NAMALWA (cell line): Measurements from ENCODE around the gene IQCN.

Source experiments
- DNase-seq: peaks from one replicate; pipeline ENCODE4 v3.0.0-alpha.2; 2015; ENCODE audit warnings: low spot score

Gene IQCN

DNA sequence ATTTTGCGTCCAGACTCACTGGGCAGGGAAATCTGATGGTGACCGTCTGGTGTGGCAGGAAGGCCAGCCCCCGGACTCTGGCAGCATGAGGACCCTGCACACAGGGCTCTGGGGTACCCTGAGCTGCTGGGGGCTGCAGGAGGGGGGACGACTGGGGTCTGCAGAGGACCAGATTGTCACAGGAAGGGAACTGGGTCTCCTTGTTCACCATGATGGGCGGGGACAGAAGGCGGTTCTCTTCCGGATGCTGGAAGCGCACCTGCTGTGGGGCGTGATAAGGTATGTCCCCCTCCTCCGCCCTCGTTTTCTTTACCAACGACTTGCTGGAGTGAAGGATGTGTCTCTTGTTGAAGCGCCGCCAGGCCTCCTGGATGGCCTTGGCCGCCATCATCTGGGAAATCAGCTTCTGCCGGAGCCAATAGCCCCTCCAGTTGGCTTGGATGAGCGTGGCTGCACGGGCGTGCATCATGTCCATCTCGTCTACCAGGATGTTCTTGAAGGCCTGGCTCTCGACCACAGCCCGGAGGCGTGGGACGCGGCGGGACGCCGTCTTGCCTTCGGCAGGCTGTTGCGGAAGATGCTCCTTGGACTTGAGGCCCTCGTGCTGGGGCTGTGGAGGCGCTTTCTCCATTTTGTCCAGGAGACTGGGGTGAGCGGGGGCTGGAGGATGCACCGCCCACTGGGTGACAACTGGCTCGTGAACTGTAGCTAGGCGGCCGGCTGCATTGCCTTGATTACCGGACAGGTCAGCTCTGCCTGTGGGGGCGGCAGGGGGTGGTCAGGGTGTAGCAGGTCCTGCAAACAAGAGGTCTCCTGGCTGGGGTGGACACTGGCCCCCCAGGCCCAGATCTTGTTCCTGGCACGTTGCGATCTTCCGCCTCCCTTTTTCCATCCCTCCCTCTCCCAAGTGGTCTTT is 7.2 kb downstream of the IQCN start:
- DNase-seq: no peak

DNA sequence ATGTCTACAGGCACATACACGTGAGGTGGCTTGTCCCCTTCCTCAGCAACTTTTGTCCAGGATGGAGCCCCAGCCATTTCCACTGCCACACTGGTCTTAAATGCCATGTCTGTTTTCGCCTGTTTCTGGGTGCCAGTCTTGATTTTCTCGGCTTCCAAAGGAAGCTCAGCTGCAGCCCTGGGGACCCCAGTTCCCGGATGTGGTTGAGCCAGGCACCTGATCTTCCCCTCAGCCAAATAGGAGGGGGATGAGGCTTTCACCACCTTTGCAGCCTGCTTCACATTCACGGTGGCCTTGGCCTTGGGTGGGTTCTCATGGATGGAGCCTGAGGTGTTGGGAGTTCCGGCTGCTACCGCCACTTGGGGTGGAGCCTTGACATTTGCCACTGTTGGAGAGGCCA is 8.7 kb downstream of the IQCN start:
- no peak for DNase-seq

DNA sequence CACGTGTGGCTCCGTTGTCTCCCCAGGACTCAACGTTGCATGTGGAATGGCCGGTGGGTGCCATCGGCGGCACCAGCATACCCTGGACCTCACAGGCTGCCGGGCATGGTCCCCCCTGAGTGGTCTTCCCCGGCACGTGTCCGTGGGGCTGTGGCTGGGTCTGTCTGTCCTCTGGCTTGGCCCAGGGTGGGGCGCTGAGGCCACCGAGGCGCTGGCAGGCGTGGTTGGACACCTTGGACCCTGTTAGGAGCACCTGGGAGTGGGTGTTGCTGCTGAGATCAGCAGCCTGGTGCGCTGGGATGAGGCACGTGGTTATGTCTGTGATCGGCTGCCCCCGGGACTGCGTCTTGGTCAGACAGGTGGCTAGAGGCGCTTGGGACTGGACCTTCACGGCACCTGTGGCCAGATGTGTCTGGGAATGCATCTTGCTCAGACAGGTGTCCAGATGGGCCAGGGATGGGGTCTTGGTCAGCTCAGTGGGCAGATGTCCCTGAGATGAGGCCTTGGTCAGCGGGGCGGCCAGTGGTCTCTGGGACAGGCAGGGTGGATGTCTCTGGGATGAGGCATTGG is 9.2 kb downstream of the IQCN start:
- no peak for DNase-seq

DNA sequence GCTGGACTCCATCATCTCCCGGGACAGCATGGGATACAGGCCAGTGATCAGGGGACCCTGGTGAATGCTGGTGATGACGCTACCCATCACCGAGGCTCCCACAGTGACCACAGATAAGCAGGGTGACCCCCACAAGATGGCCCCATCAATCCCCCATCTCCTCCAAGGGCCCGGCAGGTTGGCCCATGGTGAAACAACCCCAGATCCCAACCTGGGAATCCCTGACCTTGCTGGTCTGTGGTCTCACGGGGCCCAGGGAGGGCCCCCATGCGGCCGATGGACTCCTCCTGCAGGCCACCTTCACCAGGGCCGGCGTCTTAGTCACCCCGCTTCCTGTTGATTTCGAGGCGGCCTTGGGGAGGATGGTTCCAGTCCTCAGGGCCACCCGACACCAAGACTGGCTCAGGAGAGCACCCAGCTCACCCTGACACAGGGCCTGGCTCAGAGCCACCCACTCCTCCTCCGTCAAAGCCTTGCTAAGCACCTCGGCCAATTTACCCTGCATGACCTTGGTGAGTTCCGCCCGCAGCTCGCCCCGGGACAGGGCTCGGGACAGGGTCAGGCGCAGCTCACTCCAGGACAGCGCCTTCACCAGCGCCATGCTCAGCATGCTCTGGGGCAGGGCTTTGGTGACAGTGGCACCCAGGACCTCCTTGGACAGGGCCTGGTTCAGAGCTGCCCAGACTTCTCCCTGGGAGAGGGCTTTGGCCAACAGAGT is 10.0 kb downstream of the IQCN start:
- no peak for DNase-seq

DNA sequence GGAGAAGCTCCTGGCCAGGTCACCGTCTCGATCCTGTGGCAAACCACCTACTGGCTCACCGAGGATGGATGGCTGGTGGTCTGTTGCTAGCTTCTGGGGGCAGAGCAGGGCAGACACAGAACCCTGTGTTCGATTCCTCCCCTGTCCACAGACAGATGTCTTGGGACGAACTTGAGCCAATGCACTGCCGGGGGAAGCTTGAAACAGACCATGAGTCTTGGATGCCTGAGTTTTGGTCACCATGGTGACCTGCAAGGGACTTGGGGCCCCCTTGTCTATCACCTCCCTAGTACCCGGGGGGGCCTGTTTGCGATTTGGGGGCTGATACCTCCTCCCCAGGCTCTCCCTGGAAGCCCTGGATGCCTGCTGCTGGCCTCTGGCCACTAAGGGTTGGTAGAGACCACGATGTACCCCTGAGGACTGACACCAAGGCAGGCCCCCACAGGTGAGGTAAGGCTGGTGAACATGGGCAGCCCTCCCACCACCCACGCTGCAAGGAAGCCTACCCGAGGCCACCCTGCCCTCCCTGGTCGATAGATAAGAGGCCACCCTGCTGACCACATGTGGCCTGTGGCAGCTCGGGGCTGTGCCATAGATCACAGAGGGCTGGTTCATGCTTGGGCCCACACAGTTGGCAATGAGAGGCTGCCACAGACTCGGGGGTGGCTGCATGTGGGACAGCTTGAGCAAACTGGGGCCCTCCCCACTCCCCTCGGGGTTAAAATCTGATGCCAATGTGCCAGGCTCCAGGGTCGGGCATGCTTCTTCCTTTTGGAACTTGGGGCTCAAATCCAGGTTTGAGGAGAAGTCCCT is 10.7 kb downstream of the IQCN start:
- DNase-seq: no peak

DNA sequence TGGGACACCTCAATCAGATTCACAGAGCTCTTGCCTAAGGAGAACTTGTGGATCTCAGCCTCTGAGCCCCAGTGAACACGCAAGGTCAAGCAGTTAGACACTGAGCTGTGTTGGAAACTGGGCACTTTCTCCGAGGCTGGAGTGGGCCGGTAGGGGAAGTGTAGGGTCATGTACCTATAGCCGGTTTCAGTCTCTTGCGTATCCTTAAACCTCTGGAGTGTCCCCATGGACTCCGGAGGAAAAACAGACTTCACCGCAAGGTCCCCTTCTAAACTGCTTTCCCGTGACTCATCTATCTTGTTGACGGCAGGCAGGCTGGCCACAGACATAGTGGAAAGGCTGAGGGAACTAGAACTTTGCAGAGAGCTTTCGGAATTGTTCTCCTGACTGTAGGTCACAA is 11.3 kb downstream of the IQCN start:
- DNase-seq: no peak

DNA sequence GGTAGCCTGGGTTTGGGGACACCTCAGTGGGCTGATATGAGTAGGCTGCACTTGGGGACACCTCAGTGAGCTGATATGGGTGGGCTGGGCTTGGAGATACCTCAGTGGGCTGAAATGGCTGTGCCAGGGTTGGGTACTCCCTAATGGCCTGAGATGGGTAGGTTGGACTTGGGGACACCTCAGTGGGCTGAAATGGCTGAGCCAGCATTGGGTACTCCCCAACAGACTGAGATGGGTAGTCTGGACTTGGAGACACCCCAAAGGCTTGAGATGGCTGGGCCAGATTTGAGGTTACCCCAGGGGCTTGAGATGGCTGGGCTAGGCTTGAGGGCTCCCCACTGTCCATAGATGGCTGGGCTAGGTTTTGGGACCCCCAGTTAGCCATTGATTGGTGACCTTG is 12.1 kb downstream of the IQCN start:
- DNase-seq: no peak

DNA sequence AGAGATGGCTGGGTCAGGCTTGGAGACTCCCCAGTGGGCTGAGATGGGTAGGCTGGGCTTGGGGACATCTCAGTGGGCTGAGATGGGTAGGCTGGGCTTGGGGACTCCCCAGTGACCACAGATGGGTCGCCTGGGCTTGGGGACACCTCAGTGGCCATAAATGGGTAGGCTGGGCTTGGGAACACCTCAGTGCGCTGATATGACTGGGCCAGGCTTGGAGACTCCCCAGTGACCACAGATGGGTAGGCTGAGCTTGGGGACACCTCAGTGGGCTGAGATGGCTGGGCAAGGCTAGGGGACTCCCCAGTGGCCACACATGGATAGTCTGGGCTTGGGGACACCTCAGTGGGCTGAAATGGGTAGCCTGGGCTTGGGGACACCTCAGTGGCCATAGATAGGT is 12.8 kb downstream of the IQCN start:
- DNase-seq: no peak

DNA sequence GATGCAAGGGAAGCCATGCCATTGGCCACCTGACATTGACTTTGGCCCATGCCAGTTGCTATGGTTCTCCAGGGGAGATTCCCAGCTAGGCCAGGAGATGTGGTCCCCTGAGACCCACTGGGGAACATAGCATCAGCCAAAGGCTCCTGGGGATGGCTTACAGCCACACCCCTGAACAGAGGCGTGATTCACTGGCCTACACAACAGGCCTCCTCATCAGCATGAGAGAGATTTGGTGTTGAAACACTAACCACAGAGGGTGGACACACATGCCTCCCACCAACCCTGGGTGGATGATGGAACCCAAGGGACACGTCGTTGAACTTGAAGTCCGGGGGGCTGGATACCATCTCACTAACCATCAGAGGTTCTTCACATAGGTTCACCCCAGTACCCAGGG is 14.4 kb downstream of the IQCN start:
- DNase-seq: no peak

DNA sequence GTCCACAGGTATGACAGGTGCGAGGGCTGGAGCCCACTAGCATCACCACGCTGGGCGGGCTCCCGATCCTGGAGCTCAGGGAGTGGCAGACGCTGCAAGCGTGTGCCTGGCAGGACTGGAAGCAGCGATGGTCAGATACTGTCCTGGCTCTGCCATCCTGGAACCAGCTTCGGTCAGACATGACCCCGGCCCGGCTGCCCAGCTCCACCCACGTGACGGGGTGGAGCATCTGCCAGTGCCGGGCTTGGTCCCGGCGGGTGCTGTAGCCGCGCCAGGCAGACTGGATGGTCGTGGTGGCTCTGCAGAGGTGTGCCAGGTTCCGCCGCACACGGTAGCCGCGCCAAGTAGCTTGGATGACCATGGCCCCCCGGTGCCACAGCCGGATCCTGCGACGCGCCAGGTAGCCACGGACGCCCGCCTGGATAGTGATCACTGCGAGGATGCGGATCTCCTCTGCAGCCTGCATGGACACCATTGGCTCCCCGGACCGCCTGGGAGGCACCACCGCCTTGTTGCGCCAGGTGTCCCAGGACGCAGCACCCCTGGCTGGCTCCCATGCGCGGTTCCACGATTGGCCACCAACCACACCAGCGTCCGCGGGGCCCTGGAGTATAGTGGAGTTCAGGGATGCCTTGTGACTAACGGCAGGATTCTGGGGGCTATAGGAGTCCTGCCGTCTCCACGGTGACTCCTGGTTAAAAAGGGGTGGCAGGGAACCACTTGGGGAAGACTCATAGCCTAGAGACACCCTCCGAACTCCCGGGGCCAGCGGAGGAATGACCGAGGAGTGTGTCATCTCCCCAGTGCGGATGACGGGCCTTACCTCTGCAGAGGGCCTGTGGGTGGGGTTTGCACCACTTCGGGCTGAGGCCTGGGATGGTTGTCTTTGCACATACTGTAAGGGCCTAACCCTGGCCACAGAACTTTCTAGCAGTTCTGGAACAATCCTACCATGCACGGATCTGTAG is 16.5 kb downstream of the IQCN start:
- no peak for DNase-seq

DNA sequence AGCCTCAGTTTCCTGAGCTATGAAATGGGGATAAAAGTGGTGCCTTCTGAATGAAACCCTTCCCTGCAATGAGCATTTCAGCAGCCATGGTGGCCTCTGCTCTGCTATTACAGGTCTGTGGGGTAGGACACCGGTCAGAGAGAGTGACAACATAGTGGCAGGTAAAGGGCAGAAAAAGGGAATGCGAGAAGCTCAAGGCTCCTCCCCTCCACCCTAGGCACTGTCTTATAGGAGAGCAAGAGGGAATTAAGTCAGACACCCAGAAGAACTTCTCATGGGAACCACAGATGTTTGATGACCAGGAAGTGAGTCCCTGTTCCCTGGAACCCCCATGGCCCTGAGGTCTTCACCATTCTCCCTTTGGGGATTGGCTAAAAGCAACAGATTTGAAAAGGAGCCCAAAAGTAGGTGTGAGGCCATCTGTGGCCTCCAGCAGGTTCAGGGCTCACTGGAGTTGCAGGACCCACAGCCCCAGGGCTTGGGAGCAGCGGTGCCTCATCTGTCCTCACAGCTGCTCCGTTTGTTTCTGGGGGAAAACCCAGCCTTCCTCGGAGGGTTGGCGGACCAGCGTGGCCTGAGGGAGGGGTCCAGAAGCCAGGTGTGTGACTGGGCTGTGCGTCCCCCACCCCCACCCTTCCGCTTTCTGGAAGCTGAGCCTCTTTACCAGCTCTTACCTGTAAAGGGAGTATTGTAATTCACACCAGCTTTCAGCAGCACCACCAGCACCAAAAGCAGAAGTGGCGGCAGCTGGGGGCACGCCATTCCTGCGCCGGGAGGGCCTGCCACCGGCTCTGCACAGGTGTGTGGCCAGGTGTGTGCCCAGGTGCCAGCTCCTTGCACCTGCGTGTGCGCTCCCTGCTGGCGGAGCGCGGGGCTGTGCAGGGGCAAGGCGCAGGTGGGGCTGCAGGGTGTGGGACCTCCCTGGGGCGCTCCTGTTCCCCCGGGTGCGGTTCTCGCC is 19.4 kb downstream of the IQCN start:
- DNase-seq: peak; percentile 68

DNA sequence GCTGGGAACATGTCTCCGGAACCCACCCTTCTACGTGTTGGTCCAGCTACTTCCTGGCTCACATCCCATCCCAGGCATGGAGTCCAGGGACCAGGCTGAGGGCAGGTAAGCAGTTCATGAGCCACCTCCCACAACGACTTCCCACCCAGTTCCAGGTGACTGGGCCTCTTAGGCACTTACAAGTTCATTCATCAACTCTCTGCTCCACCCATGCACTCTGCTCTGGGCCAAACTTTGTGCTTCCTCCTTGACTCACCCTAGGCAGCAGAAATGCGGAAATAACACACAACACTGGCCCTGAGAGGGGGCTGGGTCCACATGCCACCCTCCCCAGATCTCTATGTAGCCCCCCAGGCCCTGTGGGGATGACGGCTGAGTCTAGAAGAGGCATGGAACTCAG is 20.5 kb downstream of the IQCN start:
- peak; percentile 40 for DNase-seq

DNA sequence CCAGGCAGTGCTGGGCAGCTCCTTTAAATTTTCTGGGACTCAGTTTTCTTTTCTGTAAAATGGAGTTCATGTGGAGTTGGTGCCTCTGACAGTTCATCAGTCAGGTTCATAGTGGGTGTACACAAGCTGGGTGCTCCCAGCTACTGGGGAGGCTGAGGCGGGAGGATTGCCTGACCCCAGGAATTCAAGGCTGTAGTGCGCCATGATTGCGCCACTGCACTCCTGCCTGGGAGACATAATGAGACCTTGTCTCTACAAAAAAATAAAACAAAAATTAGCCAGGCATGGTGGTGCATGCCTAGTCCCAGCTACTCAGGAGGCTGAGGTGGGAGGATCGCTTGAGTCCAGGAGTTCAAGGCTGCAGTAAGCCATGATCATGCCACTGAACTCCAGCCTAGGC is 21.1 kb downstream of the IQCN start:
- DNase-seq: no peak

DNA sequence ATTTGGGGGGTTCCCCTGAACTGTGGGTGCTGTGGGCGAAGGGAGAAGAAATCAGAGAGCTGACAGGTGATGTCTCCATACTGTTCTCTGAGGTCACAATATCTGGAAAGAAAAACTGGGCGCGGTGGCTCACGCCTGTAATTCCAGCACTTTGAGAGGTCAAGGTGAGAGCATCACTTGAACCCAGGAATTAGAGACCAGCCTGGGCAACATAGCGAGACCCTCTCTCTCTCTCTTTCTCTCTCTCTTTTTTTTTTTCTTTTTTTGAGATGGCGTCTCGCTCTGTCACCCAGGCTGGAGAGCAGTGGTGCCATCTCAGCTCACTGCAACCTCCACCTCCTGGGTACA is 21.9 kb downstream of the IQCN start:
- no peak for DNase-seq

DNA sequence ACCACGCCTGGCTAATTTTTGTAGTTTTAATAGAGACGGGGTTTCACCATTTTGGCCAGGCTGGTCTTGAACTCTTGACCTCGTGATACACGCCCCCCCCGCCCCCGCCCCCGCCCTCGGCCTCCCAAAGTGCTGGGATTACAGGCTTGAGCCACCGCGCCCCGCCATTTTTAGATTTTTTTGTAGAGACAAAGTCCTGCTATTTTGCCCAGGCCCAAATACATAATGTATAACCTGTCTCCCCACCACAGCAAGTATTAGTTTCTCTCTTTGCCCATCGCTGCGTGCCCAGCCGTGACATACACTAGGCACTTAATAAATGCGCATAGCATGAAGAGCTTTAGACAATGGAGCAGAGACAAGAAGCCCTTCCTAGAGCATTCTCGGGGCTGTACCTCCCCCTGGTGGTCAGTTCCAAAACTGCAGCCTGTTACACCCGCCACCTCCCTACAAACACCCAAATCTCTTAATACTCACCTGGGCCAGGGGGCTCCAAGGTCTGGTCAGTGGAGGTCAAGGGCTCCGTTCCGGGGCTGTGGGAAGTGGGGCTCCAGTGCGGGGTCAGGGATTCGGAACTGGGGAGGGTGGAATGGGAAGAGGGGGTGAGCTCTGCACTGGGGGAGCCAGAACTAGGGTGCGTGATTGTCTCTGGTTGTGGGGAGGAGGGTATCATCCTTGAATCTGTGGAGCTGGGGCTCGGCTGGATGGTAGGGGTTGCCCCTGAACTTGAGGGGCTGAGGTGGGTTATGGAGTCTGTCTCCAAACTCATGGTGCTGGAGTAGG is 22.5 kb downstream of the IQCN start:
- peak; percentile 85 for DNase-seq

DNA sequence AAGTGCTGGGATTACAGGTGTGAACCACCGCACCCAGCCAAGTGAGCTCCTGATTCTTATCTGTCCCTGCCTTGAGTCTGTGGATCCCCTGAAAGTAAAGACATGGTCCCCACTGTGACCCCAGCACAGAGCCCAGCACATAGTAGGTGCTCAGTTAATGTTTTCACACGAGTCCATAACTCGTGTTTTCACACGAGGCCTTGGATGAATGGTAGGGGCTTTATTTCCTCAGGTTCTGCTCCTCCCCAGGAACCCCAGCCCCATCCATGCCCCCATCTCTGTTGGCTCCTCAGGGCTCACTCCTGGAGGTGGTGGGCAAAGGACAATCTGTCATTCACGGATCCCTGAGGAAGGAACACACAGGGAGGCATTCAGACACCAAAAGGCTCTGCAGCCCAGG is 24.4 kb downstream of the IQCN start:
- DNase-seq: no peak

DNA sequence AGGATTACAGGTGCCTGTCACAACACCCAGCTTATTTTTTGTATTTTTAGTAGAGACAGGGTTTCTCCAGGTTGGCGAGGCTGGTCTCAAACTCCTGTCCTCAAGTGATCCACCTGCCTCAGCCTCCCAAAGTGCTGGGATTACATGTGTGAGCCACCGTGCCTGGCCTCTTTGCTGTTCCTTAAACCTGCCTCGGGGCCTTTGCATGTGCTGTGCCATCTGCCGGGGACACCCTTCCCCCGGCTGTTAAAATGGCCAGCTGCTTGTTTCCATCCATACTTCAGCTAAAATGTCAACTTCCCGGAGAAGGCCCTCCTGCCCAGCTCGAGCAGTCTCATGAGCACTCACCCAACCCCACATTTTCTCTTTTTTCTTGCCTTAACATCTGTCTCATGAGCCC is 29.0 kb downstream of the IQCN start:
- DNase-seq: no peak

DNA sequence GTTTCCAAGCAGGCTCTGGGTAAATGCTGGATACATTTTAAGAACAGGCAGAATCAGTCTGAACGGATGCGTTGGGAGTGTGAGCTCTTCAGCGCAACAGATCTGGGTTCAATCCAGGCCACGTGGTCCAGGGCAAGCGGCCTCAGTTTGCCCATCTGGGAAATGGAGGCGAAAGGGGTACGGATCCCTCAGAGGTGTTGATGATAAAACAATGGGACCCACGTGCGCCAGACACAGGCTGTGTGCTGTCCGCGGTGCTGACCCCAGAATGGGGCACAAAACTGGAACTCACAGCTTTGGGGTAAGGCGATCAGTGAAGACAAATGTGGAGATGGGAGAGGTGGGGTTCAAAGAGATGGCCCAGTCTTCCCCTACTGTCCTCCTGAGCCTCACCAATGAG is 34.9 kb downstream of the IQCN start:
- no peak for DNase-seq

DNA sequence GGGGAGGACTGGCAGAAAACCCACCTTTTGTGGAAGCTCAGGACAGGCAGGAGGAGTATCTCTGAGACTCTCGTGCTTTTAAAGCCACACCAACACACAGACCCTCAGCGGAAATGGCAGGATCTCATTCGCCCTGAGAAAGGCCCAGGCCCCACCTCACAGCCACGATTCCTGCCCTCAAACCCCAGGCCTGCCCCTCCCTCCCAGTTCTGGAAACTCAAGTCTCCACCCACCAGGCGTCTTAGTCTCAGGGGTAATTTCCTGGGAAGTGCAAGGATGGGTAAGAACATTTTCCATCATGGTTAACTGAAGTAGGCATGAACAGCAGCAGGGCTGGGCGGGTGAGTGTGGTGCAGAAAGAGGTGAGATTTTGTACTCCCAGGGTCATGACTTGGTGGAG is 40.1 kb downstream of the IQCN start:
- no peak for DNase-seq
